Natural killer cell treated with Interleukin-12 subunit alpha and Interleukin-12 subunit beta and Interleukin-15 and Interleukin-18, amount 100 ng/mL, for 72 hours (primary cell): ENCODE data around the gene TXNL4B. TPM values are rescaled to one million over a fixed set of nuclear protein-coding genes. Genes with fewer than 3 reads are reported as not detected.
"Not testable (repeated sequence)": the region's sequence is repeated elsewhere in the genome, so short reads cannot be mapped to it uniquely, and the experiment has no call there.

Experiments
- ATAC-seq, 2 donors: fragments of 150-1000 bp; cut with Tn5 transposase in 1 of 2; sonication (Bioruptor Pico), chemical (Tn5 transposase) in 1 of 2; 2 replicates each; pipeline ENCODE4 v1.10.0; 2021
- DNase-seq: peaks from one replicate; pipeline ENCODE4 v3.0.0; 2022; ENCODE audit warnings: low spot score
- H3K27ac Mint-ChIP-seq, 2 donors: 1 replicate in 1 of 2; 2 replicates in 1 of 2; pipeline ENCODE4 v1.8.0; 2022; ENCODE audit warnings: mixed read lengths in 2 of 2, mild to moderate bottlenecking in 1 of 2, moderate library complexity in 1 of 2
- H3K27me3 Mint-ChIP-seq, 2 donors: 1 replicate in 1 of 2; 2 replicates in 1 of 2; pipeline ENCODE4 v1.8.0; 2022; ENCODE audit warnings: mixed read lengths in 2 of 2
- H3K36me3 Mint-ChIP-seq: one replicate; pipeline ENCODE4 v1.8.0; 2022; ENCODE audit warnings: mixed read lengths
- H3K4me1 Mint-ChIP-seq, 2 donors: 1 replicate in 1 of 2; 2 replicates in 1 of 2; pipeline ENCODE4 v1.8.0; 2022; ENCODE audit warnings: low read depth in 2 of 2, mixed read lengths in 2 of 2, mild to moderate bottlenecking in 1 of 2
- H3K4me3 Mint-ChIP-seq: one replicate; pipeline ENCODE4 v1.8.0; 2022; ENCODE audit warnings: mixed read lengths
- H3K9me3 Mint-ChIP-seq: 2 replicates; pipeline ENCODE4 v1.8.0; 2022; ENCODE audit warnings: mixed read lengths
- total RNA-seq, 2 donors: library from RNA; stranded (reverse); gene quantifications; one replicate each; pipeline ENCODE4 v1.2.3, GENCODE V29; 2022

The TXNL4B gene
- total RNA-seq, 2 donors from 2014 or later: 24.2 to 28.8 TPM

GRCh38 chr16:72108353-72109102 lies 15.1 kb upstream of the TXNL4B start:
- no peaks in the 10 kb centered on the region for H3K9me3 Mint-ChIP-seq
- no peak overlapping the region for H3K27ac Mint-ChIP-seq
- ATAC-seq: no peak
- H3K4me3 Mint-ChIP-seq: no peak overlapping the region
- H3K27me3 Mint-ChIP-seq: no peaks in the 10 kb centered on the region
- no peak for DNase-seq
- H3K36me3 Mint-ChIP-seq: peaks cover 25% of the 10 kb centered on the region
- H3K4me1 Mint-ChIP-seq: no peaks in the 10 kb centered on the region

DNA sequence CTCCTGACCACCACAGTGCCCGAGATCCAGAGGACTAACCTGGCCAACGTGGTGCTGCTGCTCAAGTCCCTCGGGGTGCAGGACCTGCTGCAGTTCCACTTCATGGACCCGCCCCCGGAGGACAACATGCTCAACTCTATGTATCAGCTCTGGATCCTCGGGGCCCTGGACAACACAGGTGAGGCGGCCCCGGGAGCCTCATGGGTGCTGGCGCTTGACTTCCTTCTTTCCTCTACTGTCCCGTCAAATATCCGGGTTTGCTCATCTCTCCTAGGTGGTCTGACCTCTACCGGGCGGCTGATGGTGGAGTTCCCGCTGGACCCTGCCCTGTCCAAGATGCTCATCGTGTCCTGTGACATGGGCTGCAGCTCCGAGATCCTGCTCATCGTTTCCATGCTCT lies 14.0 kb upstream of the TXNL4B start:
- H3K4me1 Mint-ChIP-seq: no peaks in the 10 kb centered on the region
- no peaks in the 10 kb centered on the region for H3K27me3 Mint-ChIP-seq
- H3K27ac Mint-ChIP-seq: no peak overlapping the region
- no peak overlapping the region for H3K4me3 Mint-ChIP-seq
- H3K36me3 Mint-ChIP-seq: peaks cover 35% of the 10 kb centered on the region
- DNase-seq: no peak
- H3K9me3 Mint-ChIP-seq: no peaks in the 10 kb centered on the region
- no peak for ATAC-seq

DNA sequence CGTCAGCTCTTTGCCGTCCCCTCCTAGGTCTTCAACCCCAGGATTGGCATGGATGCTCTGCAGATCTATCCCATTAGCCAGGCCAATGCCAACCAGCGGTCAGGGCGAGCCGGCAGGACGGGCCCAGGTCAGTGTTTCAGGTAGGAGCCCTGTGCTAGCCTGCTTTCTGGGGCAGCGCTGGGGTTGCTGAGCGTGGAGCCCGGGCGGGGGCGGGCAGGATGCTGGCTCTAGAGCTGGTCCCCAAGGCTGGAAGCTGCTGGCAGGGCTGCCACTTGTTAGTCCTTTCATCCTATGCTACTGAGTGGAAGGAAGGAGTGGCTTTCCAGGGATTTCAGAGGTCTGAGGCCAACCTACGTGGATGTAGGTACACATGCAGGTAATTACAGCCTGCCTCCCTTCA lies 12.6 kb upstream of the TXNL4B start:
- Mint-ChIP-seq H3K9me3 (no peaks in the 10 kb centered on the region), H3K4me3 (no peak overlapping the region), H3K4me1 (no peaks in the 10 kb centered on the region), H3K27ac (no peak overlapping the region), H3K36me3 (peaks cover 44% of the 10 kb centered on the region), H3K27me3 (no peaks in the 10 kb centered on the region)
- DNase-seq: no peak
- no peak for ATAC-seq

GRCh38 chr16:72104905-72105304 lies 11.5 kb upstream of the TXNL4B start:
- H3K27ac Mint-ChIP-seq: no peak overlapping the region
- no peak overlapping the region for H3K4me3 Mint-ChIP-seq
- peaks cover 41% of the 10 kb centered on the region for H3K36me3 Mint-ChIP-seq
- ATAC-seq (no peak), DNase-seq (no peak)
- no peaks in the 10 kb centered on the region for H3K27me3 Mint-ChIP-seq
- H3K9me3 Mint-ChIP-seq: no peaks in the 10 kb centered on the region
- no peaks in the 10 kb centered on the region for H3K4me1 Mint-ChIP-seq

DNA sequence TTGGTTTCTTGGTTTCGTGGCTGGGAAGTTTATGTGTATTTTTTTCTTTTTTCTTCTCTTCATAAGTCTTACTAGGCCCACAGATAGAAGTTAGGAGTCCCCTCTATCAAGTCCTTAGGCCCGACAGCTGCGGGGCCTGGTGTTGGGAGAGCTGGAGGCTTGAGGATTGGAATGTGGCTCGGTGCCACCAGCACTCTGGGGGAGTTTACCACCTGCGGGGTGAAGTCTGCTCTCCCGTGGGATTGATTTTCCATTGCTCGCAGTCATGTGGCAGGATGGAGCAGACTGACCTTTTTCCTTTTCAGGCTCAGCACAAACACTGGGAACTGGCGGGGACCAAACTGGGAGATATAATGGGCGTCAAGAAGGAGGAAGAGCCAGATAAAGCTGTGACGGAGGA lies 7.8 kb upstream of the TXNL4B start:
- ATAC-seq (no peak), DNase-seq (no peak)
- no peak overlapping the region for H3K4me3 Mint-ChIP-seq
- H3K4me1 Mint-ChIP-seq: peaks cover 17 to 18% of the 10 kb centered on the region in 2 donors
- no peaks in the 10 kb centered on the region for H3K27me3 Mint-ChIP-seq
- H3K36me3 Mint-ChIP-seq: peaks cover 55% of the 10 kb centered on the region
- no peaks in the 10 kb centered on the region for H3K9me3 Mint-ChIP-seq
- no peak overlapping the region for H3K27ac Mint-ChIP-seq

DNA sequence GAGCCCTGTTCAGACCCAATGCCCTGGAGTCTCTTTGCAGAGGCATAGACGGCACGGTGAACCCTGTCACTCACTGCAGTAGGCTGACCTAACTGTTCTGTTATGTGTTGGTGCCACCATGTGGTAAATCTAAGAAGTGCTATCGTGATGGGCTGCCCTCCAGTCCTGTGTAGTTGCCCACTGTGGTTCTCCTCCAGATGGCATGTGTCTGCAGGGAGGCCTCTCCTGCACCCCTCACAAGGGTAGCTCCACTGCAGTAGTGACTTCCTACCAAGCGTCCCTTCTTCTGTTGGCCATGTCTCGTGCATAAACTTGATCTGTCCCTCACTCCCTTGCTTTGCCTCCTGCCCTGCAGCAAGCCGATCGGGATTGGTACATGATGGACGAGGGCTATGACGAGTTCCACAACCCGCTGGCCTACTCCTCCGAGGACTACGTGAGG lies 6.0 kb upstream of the TXNL4B start:
- Mint-ChIP-seq H3K4me1 (peaks cover 34 to 35% of the 10 kb centered on the region in 2 donors), H3K4me3 (no peak overlapping the region), H3K36me3 (peaks cover 52% of the 10 kb centered on the region), H3K27ac (no peak overlapping the region), H3K9me3 (no peaks in the 10 kb centered on the region), H3K27me3 (no peaks in the 10 kb centered on the region)
- DNase-seq: no peak
- ATAC-seq: peak; percentile 73

DNA sequence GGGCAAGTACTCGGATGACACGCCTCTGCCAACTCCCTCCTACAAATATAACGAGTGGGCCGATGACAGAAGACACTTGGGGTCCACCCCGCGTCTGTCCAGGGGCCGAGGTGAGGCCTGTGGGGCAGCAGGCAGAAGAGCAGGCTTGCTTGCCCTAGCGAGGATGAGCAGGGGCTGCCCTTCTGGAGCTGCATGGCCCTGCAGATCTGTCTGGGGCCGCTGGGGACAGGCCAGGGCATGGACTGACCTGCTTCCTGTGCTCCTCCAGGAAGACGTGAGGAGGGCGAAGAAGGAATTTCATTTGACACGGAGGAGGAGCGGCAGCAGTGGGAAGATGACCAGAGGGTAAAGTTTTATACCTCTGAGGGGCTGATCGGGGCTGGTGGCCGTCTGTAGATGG lies 5.5 kb upstream of the TXNL4B start:
- no peak for ATAC-seq
- peaks cover 37 to 38% of the 10 kb centered on the region in 2 donors for H3K4me1 Mint-ChIP-seq
- H3K4me3 Mint-ChIP-seq: no peak overlapping the region
- no peak for DNase-seq
- H3K9me3 Mint-ChIP-seq: no peaks in the 10 kb centered on the region
- peaks cover 55% of the 10 kb centered on the region for H3K36me3 Mint-ChIP-seq
- no peaks in the 10 kb centered on the region for H3K27me3 Mint-ChIP-seq
- H3K27ac Mint-ChIP-seq: no peak overlapping the region

DNA sequence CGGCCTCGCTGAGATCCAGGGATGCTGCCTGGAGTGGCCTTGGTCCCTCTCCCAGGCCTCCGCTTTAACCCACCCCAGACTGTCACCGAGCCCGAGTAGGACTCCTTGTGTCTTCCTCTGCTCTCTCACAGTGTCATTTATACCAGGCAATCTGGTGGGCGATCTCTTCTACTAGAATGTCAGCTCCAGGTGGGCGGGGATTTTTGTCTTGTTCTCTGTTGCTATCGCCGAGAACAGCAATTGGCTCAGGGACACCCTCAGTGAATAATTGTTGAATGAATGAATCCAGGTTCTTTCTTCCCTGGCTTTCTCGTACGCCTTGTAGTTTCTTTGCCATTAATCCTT lies 818 bp upstream of the TXNL4B start:
- peaks cover 61 to 68% of the 10 kb centered on the region in 2 donors for H3K4me1 Mint-ChIP-seq
- H3K4me3 Mint-ChIP-seq: peak overlapping the region; percentile 97
- no peaks in the 10 kb centered on the region for H3K9me3 Mint-ChIP-seq
- H3K27me3 Mint-ChIP-seq: no peaks in the 10 kb centered on the region
- ATAC-seq (no peak), DNase-seq (no peak)
- H3K27ac Mint-ChIP-seq: peak overlapping the region; percentile 94 to 96
- H3K36me3 Mint-ChIP-seq: peaks cover 46% of the 10 kb centered on the region

GRCh38 chr16:72092832-72093447 lies 480 bp downstream of the TXNL4B start:
- Mint-ChIP-seq H3K36me3 (peaks cover 51% of the 10 kb centered on the region), H3K4me1 (peaks cover 62 to 63% of the 10 kb centered on the region in 2 donors), H3K27me3 (no peaks in the 10 kb centered on the region), H3K4me3 (peak overlapping the region; percentile 97), H3K27ac (peak overlapping the region; percentile 94 to 96), H3K9me3 (no peaks in the 10 kb centered on the region)
- no peak for DNase-seq
- no peak for ATAC-seq

DNA sequence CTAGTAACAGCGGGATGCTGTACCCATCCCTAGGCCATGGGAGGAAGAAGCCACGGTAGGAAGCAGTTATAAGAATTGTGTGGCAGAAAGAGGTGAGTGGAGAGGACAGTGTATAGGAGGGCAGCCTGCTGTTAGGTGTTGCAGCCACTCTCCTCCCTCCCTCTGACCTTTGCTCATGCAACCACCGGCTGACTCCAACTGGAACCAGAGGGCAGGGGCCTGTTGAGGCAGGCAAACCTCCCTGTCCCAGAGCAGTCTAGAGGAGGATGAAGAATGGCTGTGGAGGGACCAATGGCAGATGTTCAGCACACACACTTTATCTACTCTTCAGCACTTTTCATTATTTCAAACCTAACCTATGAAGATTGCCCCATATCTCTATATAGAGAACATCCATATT lies 2.2 kb downstream of the TXNL4B start:
- H3K36me3 Mint-ChIP-seq: peaks cover 34% of the 10 kb centered on the region
- peak overlapping the region; percentile 97 for H3K4me3 Mint-ChIP-seq
- ATAC-seq (no peak), DNase-seq (no peak)
- H3K9me3 Mint-ChIP-seq: no peaks in the 10 kb centered on the region
- peak overlapping the region; percentile 94 to 96 for H3K27ac Mint-ChIP-seq
- peaks cover 51% of the 10 kb centered on the region in 2 donors for H3K4me1 Mint-ChIP-seq
- no peaks in the 10 kb centered on the region for H3K27me3 Mint-ChIP-seq

DNA sequence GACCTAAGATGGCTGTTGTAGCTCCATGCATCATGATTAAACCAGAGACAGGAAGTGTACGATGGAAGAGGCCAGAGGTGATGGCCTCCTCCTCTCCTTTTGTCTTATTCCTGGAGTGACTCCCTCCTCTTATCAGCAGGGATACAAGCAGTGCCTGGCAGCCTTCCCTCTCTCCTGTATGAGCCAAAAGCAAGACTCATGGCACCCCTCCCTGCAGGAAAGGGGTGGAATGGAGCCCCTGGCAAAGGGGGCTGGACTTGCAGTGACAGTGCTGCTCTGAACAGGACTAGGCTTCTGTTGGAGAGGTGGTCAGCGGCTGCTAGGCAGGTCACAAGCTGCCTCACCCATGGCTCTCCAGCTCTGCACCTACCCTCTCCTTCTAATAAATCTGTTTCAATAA lies 8.4 kb downstream of the TXNL4B start:
- DNase-seq (no peak), ATAC-seq (no peak)
- H3K27ac Mint-ChIP-seq: no peak overlapping the region
- peaks cover 0 to 5% of the 10 kb centered on the region in 2 donors for H3K4me1 Mint-ChIP-seq
- H3K4me3 Mint-ChIP-seq: no peak overlapping the region
- H3K36me3 Mint-ChIP-seq: peaks cover 31% of the 10 kb centered on the region
- H3K9me3 Mint-ChIP-seq: peaks cover 3% of the 10 kb centered on the region
- H3K27me3 Mint-ChIP-seq: no peaks in the 10 kb centered on the region

GRCh38 chr16:72084445-72084844 lies 9.0 kb downstream of the TXNL4B start:
- ATAC-seq: no peak
- H3K4me1 Mint-ChIP-seq: peaks cover 0 to 5% of the 10 kb centered on the region in 2 donors
- no peaks in the 10 kb centered on the region for H3K27me3 Mint-ChIP-seq
- peaks cover 3% of the 10 kb centered on the region for H3K9me3 Mint-ChIP-seq
- H3K4me3 Mint-ChIP-seq: no peak overlapping the region
- no peak for DNase-seq
- H3K27ac Mint-ChIP-seq: no peak overlapping the region
- H3K36me3 Mint-ChIP-seq: peaks cover 25% of the 10 kb centered on the region

- ATAC-seq: no peak
- H3K9me3 Mint-ChIP-seq: peaks cover 3% of the 10 kb centered on the region
- no peak overlapping the region for H3K27ac Mint-ChIP-seq
- peaks cover 0 to 1% of the 10 kb centered on the region in 2 donors for H3K4me1 Mint-ChIP-seq
- H3K36me3 Mint-ChIP-seq: peaks cover 19% of the 10 kb centered on the region
- no peak overlapping the region for H3K4me3 Mint-ChIP-seq
- DNase-seq: no peak
- no peaks in the 10 kb centered on the region for H3K27me3 Mint-ChIP-seq
These were observed 9.5 kb downstream of the TXNL4B start for GRCh38 chr16:72083778-72084404.

- not testable (repeated sequence) for DNase-seq, H3K36me3 Mint-ChIP-seq, ATAC-seq, H3K4me3 Mint-ChIP-seq, H3K9me3 Mint-ChIP-seq, H3K27me3 Mint-ChIP-seq, H3K27ac Mint-ChIP-seq, H3K4me1 Mint-ChIP-seq
These were observed 16.3 kb downstream of the TXNL4B start for GRCh38 chr16:72076991-72077706.
